ENCODE measurements around the gene VAT1L.

Gene VAT1L

GRCh38 chr16:77922228-77922754 lies 133.9 kb downstream of the VAT1L start:
- DNase-seq (ENCODE audit: low read depth): no peak
- no peak for TF ChIP-seq CTCF (IDR thresholded peaks at IDR 0.05; ENCODE audit: low read depth, low read length, missing control alignments)
- H3K4me3 ChIP-seq (ENCODE audit: low read depth, low read length): no peak overlapping the region

- H3K4me3 ChIP-seq (ENCODE audit: low read depth, low read length): no peak overlapping the region
- TF ChIP-seq CTCF (IDR thresholded peaks at IDR 0.05; ENCODE audit: low read depth, low read length, missing control alignments): no peak
These were observed 137.2 kb downstream of the VAT1L start for GRCh38 chr16:77925531-77925930.

GRCh38 chr16:77928096-77928495 lies 139.7 kb downstream of the VAT1L start:
- H3K4me3 ChIP-seq (ENCODE audit: low read depth, low read length): no peak overlapping the region
- TF ChIP-seq CTCF (IDR thresholded peaks at IDR 0.05; ENCODE audit: low read depth, low read length, missing control alignments): no peak
- DNase-seq (ENCODE audit: low read depth): no peak

More at GRCh38 chr16:77925531-77925930, 137.2 kb downstream of the VAT1L start:
- no peak for DNase-seq (ENCODE audit: low read depth)

GRCh38 chr16:77929004-77929403 lies 140.6 kb downstream of the VAT1L start:
- H3K4me3 ChIP-seq (ENCODE audit: low read depth, low read length): no peak overlapping the region
- no peak for TF ChIP-seq CTCF (IDR thresholded peaks at IDR 0.05; ENCODE audit: low read depth, low read length, missing control alignments)
- no peak for DNase-seq (ENCODE audit: low read depth)

GRCh38 chr16:77931058-77931457 lies 142.7 kb downstream of the VAT1L start:
- H3K4me3 ChIP-seq (ENCODE audit: low read depth, low read length): no peak overlapping the region
- no peak for TF ChIP-seq CTCF (IDR thresholded peaks at IDR 0.05; ENCODE audit: low read depth, low read length, missing control alignments)
- no peak for DNase-seq (ENCODE audit: low read depth)

- no peak for DNase-seq (ENCODE audit: low read depth)
- no peak for TF ChIP-seq CTCF (IDR thresholded peaks at IDR 0.05; ENCODE audit: low read depth, low read length, missing control alignments)
- H3K4me3 ChIP-seq (ENCODE audit: low read depth, low read length): no peak overlapping the region
These were observed 149.2 kb downstream of the VAT1L start for GRCh38 chr16:77937473-77938149.

GRCh38 chr16:77938913-77939312 lies 150.5 kb downstream of the VAT1L start:
- no peak for TF ChIP-seq CTCF (IDR thresholded peaks at IDR 0.05; ENCODE audit: low read depth, low read length, missing control alignments)
- no peak overlapping the region for H3K4me3 ChIP-seq (ENCODE audit: low read depth, low read length)
- DNase-seq (ENCODE audit: low read depth): no peak

All from GM12864 (cell line).